Measurements from ENCODE around the gene AMBP.

DNA sequence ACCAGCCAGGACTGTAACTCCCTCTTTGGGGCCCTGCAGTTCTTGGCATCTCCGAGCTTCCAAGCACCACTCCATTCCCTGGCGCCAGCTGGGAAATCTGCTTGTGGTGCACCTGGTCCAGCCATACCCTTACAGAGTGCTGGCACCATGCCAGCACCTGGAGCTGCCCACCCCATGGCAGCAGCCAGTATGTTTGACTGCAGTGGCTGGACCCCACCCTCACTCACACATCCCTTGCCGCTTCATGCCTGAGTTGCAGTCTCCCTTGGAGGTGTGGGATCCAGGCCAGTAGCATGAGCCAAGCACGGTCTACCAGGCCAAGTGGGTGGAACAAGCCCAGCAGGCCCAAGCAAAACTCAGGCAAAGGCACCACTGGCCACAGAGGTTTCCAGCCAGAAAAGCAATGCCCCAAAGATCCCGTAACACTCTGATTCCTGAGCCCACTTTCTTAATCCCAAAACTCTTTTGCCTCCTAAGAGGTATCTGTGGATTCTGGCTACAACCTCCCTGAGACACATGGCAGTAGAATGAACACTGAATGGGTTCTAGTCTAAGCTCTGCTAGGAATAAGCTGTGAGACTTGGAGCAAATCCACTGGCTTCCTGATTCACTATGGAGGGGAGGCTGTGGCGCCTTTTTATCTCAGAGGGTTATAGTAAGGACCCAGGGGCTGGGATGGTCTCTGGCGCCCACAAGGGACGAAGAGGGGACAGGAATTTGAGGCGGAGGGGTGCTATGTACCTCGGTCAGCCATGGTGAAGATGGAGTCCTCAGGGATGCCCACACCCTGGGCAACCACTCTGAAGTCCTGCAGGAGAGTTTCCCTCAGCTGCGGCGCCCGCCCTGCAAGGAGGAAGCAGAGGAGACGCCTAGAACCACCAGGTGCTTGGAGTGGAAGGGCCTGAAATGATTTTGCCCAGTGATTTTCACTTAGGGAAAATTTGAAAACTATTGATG, 5.6 kb downstream of the AMBP start:
- no peak for TF ChIP-seq ZNF791 (tag by site-specific recombination; IDR thresholded peaks at IDR 0.05)
- TF ChIP-seq CTCF (tag by site-specific recombination; IDR thresholded peaks at IDR 0.05): no peak
- no peak for TF ChIP-seq SP2 (tag by site-specific recombination; IDR thresholded peaks at IDR 0.05)
- no peak for TF ChIP-seq ZBTB7A (tag by site-specific recombination; IDR thresholded peaks at IDR 0.05; ENCODE audit: low read depth)
- TF ChIP-seq, protein P1, sequence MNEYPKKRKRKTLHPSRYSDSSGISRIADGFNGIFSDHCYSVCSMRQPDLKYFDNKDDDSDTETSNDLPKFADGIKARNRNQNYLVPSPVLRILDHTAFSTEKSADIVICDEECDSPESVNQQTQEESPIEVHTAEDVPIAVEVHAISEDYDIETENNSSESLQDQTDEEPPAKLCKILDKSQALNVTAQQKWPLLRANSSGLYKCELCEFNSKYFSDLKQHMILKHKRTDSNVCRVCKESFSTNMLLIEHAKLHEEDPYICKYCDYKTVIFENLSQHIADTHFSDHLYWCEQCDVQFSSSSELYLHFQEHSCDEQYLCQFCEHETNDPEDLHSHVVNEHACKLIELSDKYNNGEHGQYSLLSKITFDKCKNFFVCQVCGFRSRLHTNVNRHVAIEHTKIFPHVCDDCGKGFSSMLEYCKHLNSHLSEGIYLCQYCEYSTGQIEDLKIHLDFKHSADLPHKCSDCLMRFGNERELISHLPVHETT (tag by site-specific recombination; IDR thresholded peaks at IDR 0.05): no peak
